ENCODE results near the gene RFT1. TPM values are rescaled to one million over a fixed set of nuclear protein-coding genes. Genes with fewer than 3 reads are reported as not detected.

Gene RFT1
- total RNA-seq, 4 donors from 2014 or later: 9.0 to 19.8 (median 10.8) TPM

- no peak for DNase-seq
- no peak overlapping the region for H3K4me3 ChIP-seq
- H3K9me3 ChIP-seq: no peaks in the 10 kb centered on the region
Measured at GRCh38 chr3:53146319-53146891, 16.2 kb upstream of the RFT1 start.

GRCh38 chr3:53145713-53146080, 15.5 kb upstream of the RFT1 start:
- no peak overlapping the region for H3K4me3 ChIP-seq
- no peaks in the 10 kb centered on the region for H3K27me3 ChIP-seq
- H3K9me3 ChIP-seq: no peaks in the 10 kb centered on the region
- H3K36me3 ChIP-seq: no peaks in the 10 kb centered on the region
- peaks cover 0 to 46% (median 19%) of the 10 kb centered on the region in 4 donors for H3K4me1 ChIP-seq
- H3K27ac ChIP-seq: peak overlapping the region in 3 of 4 donors; percentile 48 to 89 (median 75)
- peak in 1 of 2 donors; percentile 36 for TF ChIP-seq POLR2A (IDR thresholded peaks at IDR 0.05)
- TF ChIP-seq, protein P1, sequence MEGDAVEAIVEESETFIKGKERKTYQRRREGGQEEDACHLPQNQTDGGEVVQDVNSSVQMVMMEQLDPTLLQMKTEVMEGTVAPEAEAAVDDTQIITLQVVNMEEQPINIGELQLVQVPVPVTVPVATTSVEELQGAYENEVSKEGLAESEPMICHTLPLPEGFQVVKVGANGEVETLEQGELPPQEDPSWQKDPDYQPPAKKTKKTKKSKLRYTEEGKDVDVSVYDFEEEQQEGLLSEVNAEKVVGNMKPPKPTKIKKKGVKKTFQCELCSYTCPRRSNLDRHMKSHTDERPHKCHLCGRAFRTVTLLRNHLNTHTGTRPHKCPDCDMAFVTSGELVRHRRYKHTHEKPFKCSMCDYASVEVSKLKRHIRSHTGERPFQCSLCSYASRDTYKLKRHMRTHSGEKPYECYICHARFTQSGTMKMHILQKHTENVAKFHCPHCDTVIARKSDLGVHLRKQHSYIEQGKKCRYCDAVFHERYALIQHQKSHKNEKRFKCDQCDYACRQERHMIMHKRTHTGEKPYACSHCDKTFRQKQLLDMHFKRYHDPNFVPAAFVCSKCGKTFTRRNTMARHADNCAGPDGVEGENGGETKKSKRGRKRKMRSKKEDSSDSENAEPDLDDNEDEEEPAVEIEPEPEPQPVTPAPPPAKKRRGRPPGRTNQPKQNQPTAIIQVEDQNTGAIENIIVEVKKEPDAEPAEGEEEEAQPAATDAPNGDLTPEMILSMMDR (IDR thresholded peaks at IDR 0.05): no peak
- peak in 1 of 3 donors; percentile 75 for DNase-seq

More at GRCh38 chr3:53146319-53146891, 16.2 kb upstream of the RFT1 start:
- H3K4me1 ChIP-seq: peaks cover 0 to 53% (median 20%) of the 10 kb centered on the region in 4 donors
- TF ChIP-seq POLR2A (IDR thresholded peaks at IDR 0.05): no peak
- TF ChIP-seq, protein P1 (IDR thresholded peaks at IDR 0.05): no peak
- H3K27ac ChIP-seq: peak overlapping the region in 3 of 4 donors; percentile 48 to 89 (median 75)
- no peaks in the 10 kb centered on the region for H3K27me3 ChIP-seq
- H3K36me3 ChIP-seq: no peaks in the 10 kb centered on the region

DNA sequence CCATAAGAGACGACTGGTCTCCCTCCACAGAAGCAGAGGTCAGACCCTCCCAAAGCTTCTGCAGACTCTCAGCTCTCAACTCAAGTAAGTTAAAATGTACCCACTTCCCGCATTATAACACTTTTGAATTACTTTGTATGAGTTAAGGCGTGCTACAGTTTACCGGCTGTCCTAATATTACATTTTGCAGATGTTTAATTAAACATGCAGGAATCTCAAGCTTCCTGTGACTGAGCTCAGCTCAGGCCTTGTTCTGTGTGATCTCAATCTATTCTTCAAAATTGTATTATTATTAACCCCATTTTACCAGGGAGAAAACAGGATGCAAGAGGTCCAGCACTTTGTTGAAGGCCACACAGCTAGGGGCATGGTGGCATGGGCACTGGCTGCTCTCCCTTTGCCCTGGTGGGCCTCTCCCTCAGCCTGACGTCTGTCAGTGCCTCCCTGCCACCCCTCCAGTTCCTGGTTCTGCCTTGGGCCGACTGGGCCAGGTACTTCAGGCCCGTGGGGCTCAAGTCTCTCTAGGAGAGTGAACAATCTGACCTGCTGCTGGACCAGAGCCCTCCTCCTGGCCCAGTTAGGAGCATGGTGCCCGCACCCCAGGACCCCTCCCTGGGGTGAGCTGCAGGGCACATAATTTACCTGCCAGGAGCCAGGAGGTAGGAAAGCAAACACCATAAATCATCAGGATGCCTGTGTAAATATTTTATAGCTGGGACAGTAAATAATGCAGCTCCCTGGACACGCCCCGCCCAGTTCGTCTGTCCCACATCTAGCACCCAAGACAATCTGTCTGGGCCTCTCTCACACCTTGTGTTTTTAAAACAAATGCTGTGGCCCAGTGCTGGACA, 14.9 kb upstream of the RFT1 start:
- H3K9me3 ChIP-seq: no peaks in the 10 kb centered on the region
- peak in 2 of 3 donors; percentile 79 to 82 for DNase-seq
- H3K27ac ChIP-seq: peak overlapping the region in 3 of 4 donors; percentile 48 to 89 (median 75)
- no peaks in the 10 kb centered on the region for H3K27me3 ChIP-seq
- H3K36me3 ChIP-seq: no peaks in the 10 kb centered on the region
- H3K4me3 ChIP-seq: no peak overlapping the region
- peaks cover 0 to 42% (median 17%) of the 10 kb centered on the region in 4 donors for H3K4me1 ChIP-seq
- TF ChIP-seq, protein P1 (IDR thresholded peaks at IDR 0.05): no peak
- TF ChIP-seq POLR2A (IDR thresholded peaks at IDR 0.05): no peak

DNA sequence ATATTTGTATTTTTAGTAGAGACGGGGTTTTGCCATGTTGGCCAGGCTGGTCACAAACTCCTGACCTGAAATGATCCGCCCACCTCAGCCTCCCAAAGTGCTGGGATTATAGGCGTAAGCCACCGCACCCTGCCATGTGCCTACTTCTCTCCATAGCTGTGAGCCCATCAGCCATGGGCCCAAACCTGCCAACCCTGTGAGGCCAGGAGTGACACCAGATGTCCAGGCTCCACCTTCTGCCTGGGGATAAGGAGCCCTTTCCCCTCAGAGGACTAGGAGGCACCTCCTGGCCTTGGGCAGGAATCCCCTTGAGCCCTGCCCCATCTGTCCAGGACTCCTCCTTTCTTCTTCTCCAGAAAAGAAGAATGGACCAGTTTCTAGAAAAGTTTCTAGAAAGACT, 14.2 kb upstream of the RFT1 start:
- TF ChIP-seq, protein P1 (IDR thresholded peaks at IDR 0.05): no peak
- no peak for TF ChIP-seq POLR2A (IDR thresholded peaks at IDR 0.05)
- H3K4me1 ChIP-seq: peaks cover 0 to 36% (median 12%) of the 10 kb centered on the region in 4 donors
- H3K4me3 ChIP-seq: no peak overlapping the region
- H3K9me3 ChIP-seq: no peaks in the 10 kb centered on the region
- no peak for DNase-seq
- H3K27me3 ChIP-seq: no peaks in the 10 kb centered on the region
- peak overlapping the region in 2 of 4 donors; percentile 75 to 89 for H3K27ac ChIP-seq
- H3K36me3 ChIP-seq: no peaks in the 10 kb centered on the region

GRCh38 chr3:53142986-53143385, 12.8 kb upstream of the RFT1 start:
- no peak overlapping the region for H3K27ac ChIP-seq
- no peak for TF ChIP-seq POLR2A (IDR thresholded peaks at IDR 0.05)
- TF ChIP-seq, protein P1 (IDR thresholded peaks at IDR 0.05): no peak

More at GRCh38 chr3:53142986-53143385, 12.8 kb upstream of the RFT1 start:
- DNase-seq: no peak
- Histone ChIP-seq H3K4me3 (no peak overlapping the region), H3K4me1 (peaks cover 0 to 27% (median 10%) of the 10 kb centered on the region in 4 donors), H3K36me3 (no peaks in the 10 kb centered on the region), H3K27me3 (no peaks in the 10 kb centered on the region), H3K9me3 (no peaks in the 10 kb centered on the region)
